ENCODE measurements around the gene CHN1. TPM values are rescaled to one million over a fixed set of nuclear protein-coding genes. Genes with fewer than 3 reads are reported as not detected.

The CHN1 gene
- total RNA-seq, 4 donors from 2014 or later, result 7.8 to 9.7 (median 9.4) TPM

DNA sequence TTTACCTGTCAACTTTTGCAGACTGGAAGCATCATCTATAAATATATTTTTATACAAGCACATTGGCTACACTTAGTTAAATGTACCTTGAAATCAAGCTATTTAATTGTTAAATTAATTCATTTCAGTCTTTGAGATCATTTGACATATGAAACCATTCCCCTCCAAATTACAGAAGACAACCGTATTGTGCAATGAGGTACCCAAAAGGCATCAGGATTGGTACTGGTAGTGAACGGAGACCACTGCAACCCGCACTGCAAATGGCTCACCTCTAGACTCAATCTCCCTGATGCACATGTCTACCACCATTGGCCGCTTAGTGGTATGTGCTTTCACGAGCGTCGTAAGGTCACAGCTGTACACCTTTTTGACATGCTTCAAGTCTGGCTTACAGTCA, 193.1 kb downstream of the CHN1 start:
- no peak for TF ChIP-seq POLR2A (IDR thresholded peaks at IDR 0.05)
- TF ChIP-seq, protein P1, sequence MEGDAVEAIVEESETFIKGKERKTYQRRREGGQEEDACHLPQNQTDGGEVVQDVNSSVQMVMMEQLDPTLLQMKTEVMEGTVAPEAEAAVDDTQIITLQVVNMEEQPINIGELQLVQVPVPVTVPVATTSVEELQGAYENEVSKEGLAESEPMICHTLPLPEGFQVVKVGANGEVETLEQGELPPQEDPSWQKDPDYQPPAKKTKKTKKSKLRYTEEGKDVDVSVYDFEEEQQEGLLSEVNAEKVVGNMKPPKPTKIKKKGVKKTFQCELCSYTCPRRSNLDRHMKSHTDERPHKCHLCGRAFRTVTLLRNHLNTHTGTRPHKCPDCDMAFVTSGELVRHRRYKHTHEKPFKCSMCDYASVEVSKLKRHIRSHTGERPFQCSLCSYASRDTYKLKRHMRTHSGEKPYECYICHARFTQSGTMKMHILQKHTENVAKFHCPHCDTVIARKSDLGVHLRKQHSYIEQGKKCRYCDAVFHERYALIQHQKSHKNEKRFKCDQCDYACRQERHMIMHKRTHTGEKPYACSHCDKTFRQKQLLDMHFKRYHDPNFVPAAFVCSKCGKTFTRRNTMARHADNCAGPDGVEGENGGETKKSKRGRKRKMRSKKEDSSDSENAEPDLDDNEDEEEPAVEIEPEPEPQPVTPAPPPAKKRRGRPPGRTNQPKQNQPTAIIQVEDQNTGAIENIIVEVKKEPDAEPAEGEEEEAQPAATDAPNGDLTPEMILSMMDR (IDR thresholded peaks at IDR 0.05), result no peak
- Histone ChIP-seq H3K4me1 (no peaks in the 10 kb centered on the region), H3K36me3 (no peaks in the 10 kb centered on the region), H3K4me3 (replicated peaks in 1 of 3) (no peak overlapping the region), H3K27ac (no peak overlapping the region), H3K9me3 (no peaks in the 10 kb centered on the region), H3K27me3 (no peaks in the 10 kb centered on the region)
- DNase-seq, result no peak
- 94 to 96% methylated on average over 7 of the region's 7 CpGs for WGBS, 2 donors
- intact Hi-C loops (cut with DNase I), result no loop called here

DNA sequence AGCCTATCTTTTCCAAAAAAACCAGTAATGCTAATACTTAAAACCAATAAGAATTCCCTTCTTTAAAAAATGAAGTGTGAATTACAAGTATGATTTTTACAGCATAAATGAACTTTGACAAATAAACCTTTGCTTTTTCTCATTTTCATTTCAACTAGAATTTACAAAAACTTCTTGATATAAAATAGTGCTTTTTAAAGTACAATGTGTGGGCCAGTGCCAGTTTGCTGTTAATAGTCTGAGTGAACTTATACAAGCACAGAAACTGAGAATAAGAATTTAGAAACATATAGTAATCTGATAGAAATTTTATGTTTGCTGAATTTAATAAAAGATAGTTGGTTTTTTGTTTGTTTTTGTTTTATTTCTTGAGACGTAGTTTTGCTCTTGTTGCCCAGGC, 197.2 kb downstream of the CHN1 start:
- no peaks in the 10 kb centered on the region for H3K9me3 ChIP-seq
- no peak overlapping the region for H3K4me3 ChIP-seq (replicated peaks in 1 of 3)
- H3K4me1 ChIP-seq, result no peaks in the 10 kb centered on the region
- no peaks in the 10 kb centered on the region for H3K36me3 ChIP-seq
- TF ChIP-seq, protein P1 (IDR thresholded peaks at IDR 0.05), result no peak
- TF ChIP-seq POLR2A (IDR thresholded peaks at IDR 0.05), result no peak
- 85 to 88% methylated on average over 1 of the region's 1 CpG for WGBS, 2 donors
- intact Hi-C loops (cut with DNase I), result no loop called here
- no peak for DNase-seq
- H3K27ac ChIP-seq, result no peak overlapping the region
- no peaks in the 10 kb centered on the region for H3K27me3 ChIP-seq

DNA sequence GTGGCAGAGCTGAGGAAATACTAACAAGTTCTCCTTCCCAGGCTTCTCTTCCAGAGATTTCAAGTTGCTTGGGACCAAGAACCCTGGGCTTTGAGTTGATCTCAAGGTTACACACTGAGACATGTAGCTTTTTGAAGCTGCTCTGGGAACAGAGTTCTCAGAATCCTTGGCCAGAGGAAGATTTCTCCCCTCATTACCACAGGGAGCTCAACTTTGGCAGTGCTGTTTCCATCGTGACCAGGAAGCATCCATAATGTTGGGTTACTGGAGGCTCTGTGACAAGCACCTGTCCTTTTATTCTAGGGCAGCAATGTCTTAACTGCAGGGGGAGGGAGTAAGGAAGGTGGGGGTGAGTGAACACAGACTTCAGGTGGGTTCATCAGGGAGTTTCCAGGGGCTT, 199.4 kb downstream of the CHN1 start:
- H3K27ac ChIP-seq, result no peak overlapping the region
- no peaks in the 10 kb centered on the region for H3K27me3 ChIP-seq
- no peaks in the 10 kb centered on the region for H3K4me1 ChIP-seq
- DNase-seq, result no peak
- TF ChIP-seq, protein P1 (IDR thresholded peaks at IDR 0.05), result no peak
- no peak for TF ChIP-seq POLR2A (IDR thresholded peaks at IDR 0.05)
- no peak overlapping the region for H3K4me3 ChIP-seq (replicated peaks in 1 of 3)
- H3K9me3 ChIP-seq, result no peaks in the 10 kb centered on the region
- H3K36me3 ChIP-seq, result no peaks in the 10 kb centered on the region
- intact Hi-C loops (cut with DNase I), result no loop called here
- 100% methylated on average over 1 of the region's 1 CpG for WGBS, 2 donors

DNA sequence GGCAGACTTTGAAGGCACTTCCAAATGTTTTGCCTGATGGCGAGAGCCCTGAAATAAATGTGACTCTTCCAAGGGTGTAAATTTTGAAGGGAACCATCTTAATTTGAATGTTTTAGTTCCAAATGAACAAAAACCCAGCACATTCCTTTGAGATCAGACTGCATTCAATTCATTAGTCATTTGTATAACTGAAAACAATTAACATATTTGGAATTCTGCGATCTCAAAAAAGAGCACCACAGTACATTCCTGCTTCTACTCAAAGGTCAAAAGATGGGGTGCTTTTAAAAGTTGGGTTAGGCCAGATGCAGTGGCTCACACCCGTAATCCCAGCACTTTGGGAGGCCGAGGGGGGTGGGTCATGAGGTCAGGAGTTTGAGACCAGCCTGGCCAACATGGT, 202.7 kb downstream of the CHN1 start:
- no peaks in the 10 kb centered on the region for H3K27me3 ChIP-seq

DNA sequence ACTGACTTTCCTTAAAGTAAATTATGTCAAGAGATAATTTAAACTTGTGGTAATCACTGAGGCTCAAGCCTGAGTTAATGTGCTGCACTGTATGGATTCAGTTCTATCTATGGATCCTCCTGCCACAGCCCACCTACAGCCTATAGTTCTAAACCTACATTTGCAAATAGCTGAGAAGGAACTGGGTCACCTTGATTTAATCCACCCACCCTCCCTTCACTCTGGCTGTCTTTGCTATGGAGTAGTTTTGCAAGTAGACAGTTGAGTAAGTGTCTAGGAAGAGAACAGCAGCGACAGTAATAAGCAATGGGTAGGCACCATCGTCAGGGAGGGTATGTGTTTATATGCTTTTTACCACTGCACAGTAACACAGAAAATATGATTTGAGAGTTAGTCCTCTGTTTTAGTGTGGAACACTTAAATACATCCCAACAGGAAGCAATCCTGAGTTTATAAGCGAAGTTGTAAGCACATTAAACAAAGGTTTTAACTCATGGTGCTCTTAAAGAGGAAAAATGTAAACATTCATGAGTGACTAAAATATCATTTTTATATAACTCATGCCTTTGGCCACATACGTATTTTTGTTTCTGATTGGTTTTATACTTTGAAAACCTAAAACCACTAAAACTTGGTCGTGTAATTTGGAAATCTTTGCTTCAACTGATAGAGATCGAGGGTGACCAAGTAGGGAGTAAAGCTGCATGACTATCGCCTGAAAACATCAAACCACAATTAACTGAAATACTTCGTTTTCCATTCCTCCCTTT, 204.6 kb downstream of the CHN1 start:
- 93% methylated on average over 8 of the region's 8 CpGs for WGBS, 2 donors

More for the DNA sequence above, 202.7 kb downstream of the CHN1 start:
- Histone ChIP-seq H3K36me3 (no peaks in the 10 kb centered on the region), H3K9me3 (no peaks in the 10 kb centered on the region), H3K4me1 (no peaks in the 10 kb centered on the region), H3K27ac (no peak overlapping the region), H3K4me3 (replicated peaks in 1 of 3) (no peak overlapping the region)
- intact Hi-C loops (cut with DNase I), result no loop called here
- no peak for TF ChIP-seq POLR2A (IDR thresholded peaks at IDR 0.05)
- TF ChIP-seq, protein P1 (IDR thresholded peaks at IDR 0.05), result no peak
- WGBS, 2 donors, result 90 to 94% methylated on average over 4 of the region's 4 CpGs
- DNase-seq, result no peak

More for the DNA sequence above, 204.6 kb downstream of the CHN1 start:
- no peak for DNase-seq
- TF ChIP-seq POLR2A (IDR thresholded peaks at IDR 0.05), result no peak
- TF ChIP-seq, protein P1 (IDR thresholded peaks at IDR 0.05), result no peak
- no peaks in the 10 kb centered on the region for H3K4me1 ChIP-seq
- no peaks in the 10 kb centered on the region for H3K9me3 ChIP-seq
- H3K27me3 ChIP-seq, result no peaks in the 10 kb centered on the region
- H3K36me3 ChIP-seq, result no peaks in the 10 kb centered on the region
- H3K27ac ChIP-seq, result no peak overlapping the region
- H3K4me3 ChIP-seq (replicated peaks in 1 of 3), result no peak overlapping the region
- intact Hi-C loops (cut with DNase I), result no loop called here

Data from thyroid gland (tissue), 4 donors.